Activated naive CD8-positive, alpha-beta T cell treated with anti-CD3 and anti-CD28 coated beads, Interleukin-2, amount 10 ng/mL, durations not matched to agents 7 days and 5 days (primary cell): ENCODE data around the gene CLUH. TPM values are rescaled to one million over a fixed set of nuclear protein-coding genes. Genes with fewer than 3 reads are reported as not detected.
"Not testable (repeated sequence)": the region's sequence is repeated elsewhere in the genome, so short reads cannot be mapped to it uniquely, and the experiment has no call there.

ENCODE experiments used
- ATAC-seq: fragments of 150-1000 bp; cut with Tn5 transposase; one replicate; pipeline ENCODE4 v1.10.0; 2021; ENCODE audit warnings: low read depth, moderate library complexity
- POLR2A ChIA-PET: fragments of 350-600 bp; sonication (Branson Sonifier 250); formaldehyde crosslinking; loops from one replicate; lab custom pipeline; 2021; ENCODE audit warnings: antibody characterized with exemption; lab: Charles Lee
- DNase-seq: peaks from one replicate; pipeline ENCODE4 v3.0.0; 2021
- H3K27ac Mint-ChIP-seq: one replicate; pipeline ENCODE4 v1.8.0; 2022; ENCODE audit warnings: mild to moderate bottlenecking, mixed read lengths
- H3K27me3 Mint-ChIP-seq: one replicate; pipeline ENCODE4 v1.8.0; 2022; ENCODE audit warnings: mild to moderate bottlenecking, moderate library complexity, mixed read lengths
- H3K36me3 Mint-ChIP-seq: one replicate; pipeline ENCODE4 v1.8.0; 2021; ENCODE audit warnings: mild to moderate bottlenecking, mixed read lengths
- H3K4me1 Mint-ChIP-seq: one replicate; pipeline ENCODE4 v1.8.0; 2021; ENCODE audit warnings: mixed read lengths
- H3K4me3 Mint-ChIP-seq: one replicate; pipeline ENCODE4 v1.8.0; 2022; ENCODE audit warnings: mild to moderate bottlenecking, moderate library complexity, mixed read lengths
- H3K9me3 Mint-ChIP-seq: one replicate; pipeline ENCODE4 v1.8.0; 2021; ENCODE audit warnings: mixed read lengths
- total RNA-seq, 2 experiments: library from RNA; stranded (reverse); gene quantifications; one replicate each; pipeline ENCODE4 v1.2.3, GENCODE V29; 2021

Gene CLUH
- total RNA-seq, 2 experiments from 2014 or later: 46.2 to 48.7 TPM

- POLR2A ChIA-PET: no interaction called here
- Mint-ChIP-seq H3K36me3 (no peaks in the 10 kb centered on the region), H3K9me3 (no peaks in the 10 kb centered on the region), H3K27ac (no peak overlapping the region), H3K4me1 (peaks cover 2% of the 10 kb centered on the region), H3K4me3 (no peak overlapping the region), H3K27me3 (no peaks in the 10 kb centered on the region)
- no peak for ATAC-seq
- no peak for DNase-seq
Measured at GRCh38 chr17:2703181-2703580, 8.4 kb downstream of the CLUH start.

DNA sequence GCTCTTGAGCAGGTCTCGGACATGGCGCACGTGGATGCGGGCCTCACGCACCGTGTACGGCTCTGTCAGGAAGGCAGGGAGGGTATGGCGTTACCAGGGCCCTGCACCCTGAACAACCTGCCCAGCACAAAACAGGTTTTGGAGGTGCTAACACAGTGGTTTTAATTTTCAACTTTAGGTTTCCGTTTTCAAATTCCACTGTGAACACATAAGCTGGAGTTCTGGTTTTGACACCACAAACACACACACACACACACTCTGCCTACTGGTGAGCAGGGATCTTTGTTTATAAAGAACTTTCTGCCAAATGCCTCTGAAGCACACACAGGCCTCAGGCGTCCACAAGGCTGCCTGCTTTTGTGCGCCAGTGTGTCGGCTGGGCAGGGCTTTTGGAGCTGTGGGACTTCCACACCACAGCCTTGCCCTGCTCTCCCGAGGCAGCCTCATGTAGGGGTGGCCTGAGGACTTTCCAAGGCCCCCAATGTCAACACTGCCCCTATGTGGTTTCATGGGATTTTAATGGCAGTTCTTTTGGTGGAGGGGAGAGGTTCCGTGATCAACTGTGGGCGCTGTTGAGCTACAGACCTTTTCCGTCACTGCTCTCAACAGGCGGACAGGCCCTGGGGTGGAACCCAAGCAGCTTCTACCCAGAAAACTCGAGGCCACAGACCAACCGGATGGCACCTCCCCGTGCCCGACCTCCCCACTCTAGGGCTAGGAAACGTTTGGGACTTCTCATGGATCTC lies 9.4 kb downstream of the CLUH start:
- DNase-seq: peak; percentile 15
- H3K4me3 Mint-ChIP-seq: no peak overlapping the region
- H3K9me3 Mint-ChIP-seq: no peaks in the 10 kb centered on the region
- H3K4me1 Mint-ChIP-seq: peaks cover 2% of the 10 kb centered on the region
- H3K27ac Mint-ChIP-seq: no peak overlapping the region
- H3K36me3 Mint-ChIP-seq: no peaks in the 10 kb centered on the region
- no peaks in the 10 kb centered on the region for H3K27me3 Mint-ChIP-seq
- POLR2A ChIA-PET: no interaction called here
- no peak for ATAC-seq

GRCh38 chr17:2701161-2701995 lies 10.2 kb downstream of the CLUH start:
- Mint-ChIP-seq H3K36me3 (no peaks in the 10 kb centered on the region), H3K27me3 (no peaks in the 10 kb centered on the region), H3K4me3 (no peak overlapping the region), H3K4me1 (peaks cover 2% of the 10 kb centered on the region), H3K27ac (no peak overlapping the region), H3K9me3 (no peaks in the 10 kb centered on the region)
- DNase-seq (no peak), ATAC-seq (no peak)
- POLR2A ChIA-PET: no interaction called here

DNA sequence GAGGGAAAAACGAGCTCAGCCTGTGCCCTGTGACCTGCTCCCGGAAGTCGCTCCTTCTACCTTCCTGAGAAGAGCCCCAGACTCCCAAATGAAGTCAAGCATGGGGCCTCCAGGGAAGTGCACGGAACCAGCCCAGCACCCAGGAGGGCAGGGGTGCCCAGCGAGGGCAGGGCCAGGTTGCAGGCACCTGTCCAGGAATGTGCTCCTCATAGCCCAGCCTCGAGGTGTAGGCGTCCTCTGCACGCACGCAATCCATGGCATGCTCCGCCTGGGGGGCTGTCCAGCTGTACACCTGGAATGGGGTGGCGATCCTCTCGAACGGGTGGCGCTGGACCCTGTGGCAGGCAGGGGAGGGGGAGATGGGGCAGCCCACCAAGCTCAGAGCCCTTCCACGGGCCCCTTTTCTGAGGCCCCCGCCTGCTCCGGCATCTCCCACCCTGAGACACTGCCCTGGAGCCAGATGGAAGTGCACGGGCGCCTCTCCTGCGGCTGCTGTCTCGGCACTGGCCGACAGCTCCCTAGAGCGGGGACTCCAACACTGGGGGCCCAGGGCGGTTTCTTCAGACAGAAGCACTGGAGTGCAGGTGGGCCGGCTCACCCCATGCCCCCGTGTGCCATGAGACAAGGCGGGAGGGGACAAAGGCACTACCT lies 10.9 kb downstream of the CLUH start:
- no peak for ATAC-seq
- Mint-ChIP-seq H3K4me1 (peaks cover 2% of the 10 kb centered on the region), H3K36me3 (no peaks in the 10 kb centered on the region), H3K9me3 (no peaks in the 10 kb centered on the region), H3K4me3 (no peak overlapping the region), H3K27me3 (no peaks in the 10 kb centered on the region), H3K27ac (no peak overlapping the region)
- POLR2A ChIA-PET: interaction anchor here (1.6 kb wide), 1 partner anchor 17 kb away, joined by 3 read pairs; no protein-coding TSS in a partner anchor
- DNase-seq: peak; percentile 24

DNA sequence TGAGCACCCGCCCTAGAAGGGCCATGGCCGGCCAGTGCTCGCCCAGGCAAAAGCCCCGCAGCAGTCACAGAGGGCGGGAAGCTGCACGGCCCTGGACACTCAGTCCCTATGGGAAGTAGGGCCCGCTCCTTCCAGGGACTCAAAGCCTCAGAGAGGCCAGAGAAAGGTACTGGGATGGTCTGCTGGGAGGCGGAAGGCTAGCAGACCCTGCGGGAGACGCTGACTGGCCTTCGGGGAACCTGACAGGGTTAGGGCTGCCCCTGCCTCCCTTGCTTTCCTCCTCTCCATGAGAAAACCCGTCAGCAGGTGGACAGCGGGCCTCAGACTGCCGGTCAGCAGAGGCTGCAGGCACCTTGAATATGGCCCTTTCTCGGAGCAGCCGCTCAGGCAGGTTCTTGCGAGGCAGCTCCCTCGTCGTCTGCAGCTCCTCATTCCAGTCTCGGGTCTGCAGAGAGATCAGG lies 11.5 kb downstream of the CLUH start:
- Mint-ChIP-seq H3K9me3 (no peaks in the 10 kb centered on the region), H3K27me3 (no peaks in the 10 kb centered on the region), H3K27ac (no peak overlapping the region), H3K4me3 (no peak overlapping the region), H3K4me1 (no peaks in the 10 kb centered on the region), H3K36me3 (no peaks in the 10 kb centered on the region)
- DNase-seq (no peak), ATAC-seq (no peak)
- POLR2A ChIA-PET: interaction anchor here (1.6 kb wide), 1 partner anchor 17 kb away, joined by 3 read pairs; no protein-coding TSS in a partner anchor

GRCh38 chr17:2699216-2699805 lies 12.3 kb downstream of the CLUH start:
- H3K9me3 Mint-ChIP-seq, ATAC-seq, H3K36me3 Mint-ChIP-seq, H3K27me3 Mint-ChIP-seq, H3K4me1 Mint-ChIP-seq, DNase-seq, H3K27ac Mint-ChIP-seq, H3K4me3 Mint-ChIP-seq: not testable (repeated sequence)
- POLR2A ChIA-PET: interaction anchor here (1.6 kb wide), 1 partner anchor 16 kb away, joined by 3 read pairs; no protein-coding TSS in a partner anchor

GRCh38 chr17:2697611-2698162 lies 13.9 kb downstream of the CLUH start:
- POLR2A ChIA-PET: no interaction called here
- ATAC-seq (no peak), DNase-seq (peak; percentile 26)
- Mint-ChIP-seq H3K9me3 (no peaks in the 10 kb centered on the region), H3K27ac (no peak overlapping the region), H3K36me3 (no peaks in the 10 kb centered on the region), H3K27me3 (no peaks in the 10 kb centered on the region), H3K4me3 (no peak overlapping the region), H3K4me1 (no peaks in the 10 kb centered on the region)

- ATAC-seq: no peak
- H3K4me1 Mint-ChIP-seq: no peaks in the 10 kb centered on the region
- H3K9me3 Mint-ChIP-seq: no peaks in the 10 kb centered on the region
- DNase-seq: peak; percentile 28
- H3K36me3 Mint-ChIP-seq: no peaks in the 10 kb centered on the region
- no peak overlapping the region for H3K27ac Mint-ChIP-seq
- no peaks in the 10 kb centered on the region for H3K27me3 Mint-ChIP-seq
- H3K4me3 Mint-ChIP-seq: no peak overlapping the region
- POLR2A ChIA-PET: interaction anchor here (0.5 kb wide), 1 partner anchor 1516 kb away, joined by 3 read pairs; no protein-coding TSS in a partner anchor
Measured at GRCh38 chr17:2695961-2696760, 15.4 kb downstream of the CLUH start.

- Mint-ChIP-seq H3K27ac (no peak overlapping the region), H3K9me3 (no peaks in the 10 kb centered on the region), H3K36me3 (no peaks in the 10 kb centered on the region), H3K27me3 (no peaks in the 10 kb centered on the region), H3K4me1 (no peaks in the 10 kb centered on the region), H3K4me3 (no peak overlapping the region)
- DNase-seq: peak; percentile 25
- POLR2A ChIA-PET: interaction anchor here (0.5 kb wide), 1 partner anchor 1517 kb away, joined by 3 read pairs; no protein-coding TSS in a partner anchor
- ATAC-seq: no peak
Measured at GRCh38 chr17:2695243-2695960, 16.2 kb downstream of the CLUH start.

- DNase-seq (peak; percentile 20), ATAC-seq (no peak)
- no peak overlapping the region for H3K4me3 Mint-ChIP-seq
- no peaks in the 10 kb centered on the region for H3K36me3 Mint-ChIP-seq
- no peaks in the 10 kb centered on the region for H3K9me3 Mint-ChIP-seq
- POLR2A ChIA-PET: no interaction called here
- H3K27me3 Mint-ChIP-seq: no peaks in the 10 kb centered on the region
- no peaks in the 10 kb centered on the region for H3K4me1 Mint-ChIP-seq
- no peak overlapping the region for H3K27ac Mint-ChIP-seq
Measured at GRCh38 chr17:2694381-2695242, 17.0 kb downstream of the CLUH start.
